HepG2 (cell line): ENCODE measurements around the gene C14orf93. TPM values are rescaled to one million over a fixed set of nuclear protein-coding genes. Genes with fewer than 3 reads are reported as not detected.

Experiments
- ARNT ChIP-seq: fragments of 450-650 bp; IDR thresholded peaks from 2 replicates; pipeline ENCODE4 v1.6.1; 2017
- EHMT2 ChIP-seq: fragments of 200-600 bp; sonication (generic); IDR thresholded peaks from 2 replicates; pipeline ENCODE4 v1.7.0; 2017; ENCODE audit warnings: antibody characterized with exemption, low read depth, low read length, borderline replicate concordance
- ELF3 ChIP-seq: IDR thresholded peaks from 2 replicates; pipeline ENCODE4 v1.6.1; 2016; ENCODE audit warnings: missing genetic modification reagents, missing compliant biosample characterization
- MAFF ChIP-seq: IDR thresholded peaks from 2 replicates; pipeline ENCODE4 v1.6.1; 2011; ENCODE audit warnings: low read depth, low read length, improper control_type of control experiment
- MYC ChIP-seq: sonication (generic); formaldehyde crosslinking; IDR thresholded peaks from 2 replicates; pipeline ENCODE4 v1.9.0; 2021; ENCODE audit warnings: missing genetic modification reagents, borderline replicate concordance
- STAT5B ChIP-seq: sonication (generic); formaldehyde crosslinking; IDR thresholded peaks from 2 replicates; pipeline ENCODE4 v1.4.0; 2020; ENCODE audit warnings: missing genetic modification reagents
- TRIM24 ChIP-seq: sonication (generic); formaldehyde crosslinking; IDR thresholded peaks from 2 replicates; pipeline ENCODE4 v1.8.0; 2022; ENCODE audit warnings: mild to moderate bottlenecking, missing genetic modification reagents
- ZBTB38 ChIP-seq: sonication (generic); formaldehyde crosslinking; IDR thresholded peaks from 2 replicates; pipeline ENCODE4 v1.5.1; 2020; ENCODE audit warnings: mild to moderate bottlenecking, missing genetic modification reagents
- ZNF138 ChIP-seq: sonication (generic); formaldehyde crosslinking; IDR thresholded peaks from 2 replicates; pipeline ENCODE4 v1.5.0; 2020; ENCODE audit warnings: mild to moderate bottlenecking, low read depth, missing genetic modification reagents
- ZNF572 ChIP-seq: sonication (generic); formaldehyde crosslinking; IDR thresholded peaks from 2 replicates; pipeline ENCODE4 v1.5.1; 2020; ENCODE audit warnings: mild to moderate bottlenecking, missing genetic modification reagents
- ZNF747 ChIP-seq: sonication (generic); formaldehyde crosslinking; IDR thresholded peaks from 2 replicates; pipeline ENCODE4 v1.8.1; 2023; ENCODE audit warnings: missing genetic modification reagents, mild to moderate bottlenecking, borderline replicate concordance
- ZNF788 ChIP-seq: sonication (generic); formaldehyde crosslinking; IDR thresholded peaks from 2 replicates; pipeline ENCODE4 v1.5.0; 2020; ENCODE audit warnings: mild to moderate bottlenecking, missing genetic modification reagents, borderline replicate concordance
- polyA plus RNA-seq, 8 experiments: library from polyadenylated mRNA; depleted of rRNA in 3 of 8; stranded (reverse) in 7 of 8; unstranded in 1 of 8; fragments of >200 nt; fragmentation: Illumina TruSeq in 4 of 8; extraction: Trizol in 4 of 8; gene quantifications; 2 replicates each; pipeline versions ENCODE4 v1.2.1 to v1.2.3, GENCODE V29; 2011 to 2016; ENCODE audit warnings: low read depth in 4 of 8, missing spikeins in 1 of 8, mixed read lengths in 1 of 8; ENCODE audit not compliant: insufficient read depth in 1 of 8
- total RNA-seq, 5 experiments: library from RNA; depleted of rRNA; stranded (reverse); fragments of >200 nt; fragmentation: Illumina TruSeq; extraction: Trizol; gene quantifications; 2 replicates each; pipeline ENCODE4 v1.2.3, GENCODE V29; 2016; ENCODE audit warnings: low read depth in 1 of 5
- TF ChIP-seq, protein P1 (sequence below): sonication (generic); formaldehyde crosslinking; IDR thresholded peaks from 2 replicates; pipeline ENCODE4 v1.4.0; 2020; ENCODE audit warnings: missing genetic modification reagents
- TF ChIP-seq, protein P2 (sequence below): sonication (generic); formaldehyde crosslinking; IDR thresholded peaks from 2 replicates; pipeline ENCODE4 v1.8.0; 2022; ENCODE audit warnings: mild to moderate bottlenecking, missing genetic modification reagents, moderate library complexity
- TF ChIP-seq, protein P3 (sequence below): IDR thresholded peaks from 2 replicates; pipeline ENCODE4 v1.4.0; 2020; ENCODE audit warnings: mild to moderate bottlenecking, missing genetic modification reagents
- TF ChIP-seq, protein P4 (sequence below): sonication (generic); formaldehyde crosslinking; IDR thresholded peaks from 2 replicates; pipeline ENCODE4 v1.4.0; 2020; ENCODE audit warnings: mild to moderate bottlenecking, missing genetic modification reagents, borderline replicate concordance

Gene C14orf93
- total and polyA plus RNA-seq, 2 of the 13 experiments (the other 11 are each of a cell fraction or from before 2014, with no cell fraction given), result 11.4 to 22.5 TPM

DNA sequence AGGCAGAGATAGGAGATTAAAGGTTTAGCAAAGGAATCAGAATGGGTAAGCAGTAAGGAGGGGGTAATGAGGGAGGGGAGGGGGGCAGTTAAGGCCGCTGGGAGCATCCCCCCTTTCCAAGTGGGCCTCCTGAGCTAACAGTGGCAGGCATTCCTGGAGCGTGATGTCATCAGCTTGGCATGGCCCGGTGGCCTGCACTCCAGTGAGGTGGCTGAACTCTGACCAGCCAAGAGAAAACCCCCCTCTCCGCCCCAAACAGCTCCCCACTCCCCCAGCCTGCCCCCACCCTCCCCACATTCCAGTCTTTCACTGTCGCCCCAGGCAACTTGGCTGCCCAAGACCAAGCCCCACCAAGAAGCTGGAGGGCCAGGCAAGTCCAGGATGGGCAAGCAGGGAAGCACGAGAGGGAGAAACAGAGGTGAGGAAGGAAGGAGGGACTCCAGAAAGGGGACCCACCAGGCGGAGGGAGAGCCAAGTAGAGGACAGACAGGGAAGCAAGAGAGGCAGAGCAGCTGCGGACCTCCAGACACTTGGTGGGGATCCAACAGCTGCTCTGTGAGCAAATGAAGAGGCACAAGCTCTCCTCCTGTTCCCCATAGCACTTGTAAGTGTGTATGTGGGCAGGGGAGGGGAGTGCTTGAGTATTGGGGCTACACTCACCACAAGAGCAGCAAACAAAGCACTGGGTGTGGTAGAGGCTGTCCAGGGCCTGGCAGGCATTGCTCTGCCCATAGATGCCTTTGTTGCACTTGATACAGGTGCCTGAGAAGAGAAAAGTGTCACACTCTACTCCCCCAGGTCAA is 32.1 kb downstream of the C14orf93 start (continued):
- TF ChIP-seq, protein P1, sequence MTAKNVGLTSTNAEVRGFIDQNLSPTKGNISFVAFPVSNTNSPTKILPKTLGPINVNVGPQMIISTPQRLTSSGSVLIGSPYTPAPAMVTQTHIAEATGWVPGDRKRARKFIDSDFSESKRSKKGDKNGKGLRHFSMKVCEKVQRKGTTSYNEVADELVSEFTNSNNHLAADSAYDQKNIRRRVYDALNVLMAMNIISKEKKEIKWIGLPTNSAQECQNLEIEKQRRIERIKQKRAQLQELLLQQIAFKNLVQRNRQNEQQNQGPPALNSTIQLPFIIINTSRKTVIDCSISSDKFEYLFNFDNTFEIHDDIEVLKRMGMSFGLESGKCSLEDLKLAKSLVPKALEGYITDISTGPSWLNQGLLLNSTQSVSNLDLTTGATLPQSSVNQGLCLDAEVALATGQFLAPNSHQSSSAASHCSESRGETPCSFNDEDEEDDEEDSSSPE, result peak; percentile 60
- TF ChIP-seq ZNF138, result no peak
- peak; percentile 91 for TF ChIP-seq ELF3
- no peak for TF ChIP-seq ZNF572 (CRISPR knock-in tag)
- peak; percentile 63; the same call in 1 of the 2 replicates for TF ChIP-seq ZNF747 (CRISPR knock-in tag)
- TF ChIP-seq TRIM24 (CRISPR knock-in tag), result no peak
- TF ChIP-seq EHMT2, result 0 out of 2 replicates have a peak, but pooled peaks have one; percentile 38
- TF ChIP-seq MAFF, result no peak
- TF ChIP-seq, protein P2, sequence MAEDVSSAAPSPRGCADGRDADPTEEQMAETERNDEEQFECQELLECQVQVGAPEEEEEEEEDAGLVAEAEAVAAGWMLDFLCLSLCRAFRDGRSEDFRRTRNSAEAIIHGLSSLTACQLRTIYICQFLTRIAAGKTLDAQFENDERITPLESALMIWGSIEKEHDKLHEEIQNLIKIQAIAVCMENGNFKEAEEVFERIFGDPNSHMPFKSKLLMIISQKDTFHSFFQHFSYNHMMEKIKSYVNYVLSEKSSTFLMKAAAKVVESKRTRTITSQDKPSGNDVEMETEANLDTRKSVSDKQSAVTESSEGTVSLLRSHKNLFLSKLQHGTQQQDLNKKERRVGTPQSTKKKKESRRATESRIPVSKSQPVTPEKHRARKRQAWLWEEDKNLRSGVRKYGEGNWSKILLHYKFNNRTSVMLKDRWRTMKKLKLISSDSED (CRISPR knock-in tag), result no peak
- TF ChIP-seq, protein P3, sequence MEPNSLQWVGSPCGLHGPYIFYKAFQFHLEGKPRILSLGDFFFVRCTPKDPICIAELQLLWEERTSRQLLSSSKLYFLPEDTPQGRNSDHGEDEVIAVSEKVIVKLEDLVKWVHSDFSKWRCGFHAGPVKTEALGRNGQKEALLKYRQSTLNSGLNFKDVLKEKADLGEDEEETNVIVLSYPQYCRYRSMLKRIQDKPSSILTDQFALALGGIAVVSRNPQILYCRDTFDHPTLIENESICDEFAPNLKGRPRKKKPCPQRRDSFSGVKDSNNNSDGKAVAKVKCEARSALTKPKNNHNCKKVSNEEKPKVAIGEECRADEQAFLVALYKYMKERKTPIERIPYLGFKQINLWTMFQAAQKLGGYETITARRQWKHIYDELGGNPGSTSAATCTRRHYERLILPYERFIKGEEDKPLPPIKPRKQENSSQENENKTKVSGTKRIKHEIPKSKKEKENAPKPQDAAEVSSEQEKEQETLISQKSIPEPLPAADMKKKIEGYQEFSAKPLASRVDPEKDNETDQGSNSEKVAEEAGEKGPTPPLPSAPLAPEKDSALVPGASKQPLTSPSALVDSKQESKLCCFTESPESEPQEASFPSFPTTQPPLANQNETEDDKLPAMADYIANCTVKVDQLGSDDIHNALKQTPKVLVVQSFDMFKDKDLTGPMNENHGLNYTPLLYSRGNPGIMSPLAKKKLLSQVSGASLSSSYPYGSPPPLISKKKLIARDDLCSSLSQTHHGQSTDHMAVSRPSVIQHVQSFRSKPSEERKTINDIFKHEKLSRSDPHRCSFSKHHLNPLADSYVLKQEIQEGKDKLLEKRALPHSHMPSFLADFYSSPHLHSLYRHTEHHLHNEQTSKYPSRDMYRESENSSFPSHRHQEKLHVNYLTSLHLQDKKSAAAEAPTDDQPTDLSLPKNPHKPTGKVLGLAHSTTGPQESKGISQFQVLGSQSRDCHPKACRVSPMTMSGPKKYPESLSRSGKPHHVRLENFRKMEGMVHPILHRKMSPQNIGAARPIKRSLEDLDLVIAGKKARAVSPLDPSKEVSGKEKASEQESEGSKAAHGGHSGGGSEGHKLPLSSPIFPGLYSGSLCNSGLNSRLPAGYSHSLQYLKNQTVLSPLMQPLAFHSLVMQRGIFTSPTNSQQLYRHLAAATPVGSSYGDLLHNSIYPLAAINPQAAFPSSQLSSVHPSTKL (CRISPR knock-in tag), result peak; percentile 98
- TF ChIP-seq, protein P4, sequence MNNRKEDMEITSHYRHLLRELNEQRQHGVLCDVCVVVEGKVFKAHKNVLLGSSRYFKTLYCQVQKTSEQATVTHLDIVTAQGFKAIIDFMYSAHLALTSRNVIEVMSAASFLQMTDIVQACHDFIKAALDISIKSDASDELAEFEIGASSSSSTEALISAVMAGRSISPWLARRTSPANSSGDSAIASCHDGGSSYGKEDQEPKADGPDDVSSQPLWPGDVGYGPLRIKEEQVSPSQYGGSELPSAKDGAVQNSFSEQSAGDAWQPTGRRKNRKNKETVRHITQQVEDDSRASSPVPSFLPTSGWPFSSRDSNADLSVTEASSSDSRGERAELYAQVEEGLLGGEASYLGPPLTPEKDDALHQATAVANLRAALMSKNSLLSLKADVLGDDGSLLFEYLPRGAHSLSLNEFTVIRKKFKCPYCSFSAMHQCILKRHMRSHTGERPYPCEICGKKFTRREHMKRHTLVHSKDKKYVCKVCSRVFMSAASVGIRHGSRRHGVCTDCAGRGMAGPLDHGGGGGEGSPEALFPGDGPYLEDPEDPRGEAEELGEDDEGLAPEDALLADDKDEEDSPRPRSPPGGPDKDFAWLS (CRISPR knock-in tag), result peak; percentile 99
- no peak for TF ChIP-seq MYC (CRISPR knock-in tag)
- TF ChIP-seq ZBTB38 (CRISPR knock-in tag), result peak; percentile 79; the same call in 1 of the 2 replicates
- TF ChIP-seq ARNT, result no peak
- no peak; the same call in none of the 2 replicates for TF ChIP-seq STAT5B (CRISPR knock-in tag)
- peak; percentile 99 for TF ChIP-seq ZNF788 (CRISPR knock-in tag)
